ENCODE measurements around the gene CD3G.

DNA sequence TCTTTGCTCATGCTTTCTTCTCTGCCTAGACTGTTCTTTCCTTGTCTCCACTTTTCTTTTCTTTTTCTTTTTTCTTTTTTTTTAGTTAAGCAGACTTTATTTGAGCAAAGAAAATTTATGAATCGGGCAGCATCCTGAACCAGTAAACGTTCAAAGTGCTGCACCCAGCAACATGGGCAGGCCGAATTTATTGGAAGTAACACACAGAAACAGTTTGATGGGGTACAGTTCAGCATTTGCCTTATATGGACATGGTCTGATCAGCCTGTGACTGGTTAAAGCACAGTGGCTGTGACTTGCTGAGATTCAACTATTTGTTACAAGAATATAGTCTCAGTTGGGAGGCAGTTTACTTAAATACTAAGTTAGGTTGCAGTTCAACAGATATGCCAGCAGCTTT lies 23.6 kb upstream of the CD3G start:
- TF ChIP-seq POLR2A (IDR thresholded peaks at IDR 0.05) (no peak), CTCF (IDR thresholded peaks at IDR 0.05) (no peak), POLR2AphosphoS5 (IDR thresholded peaks at IDR 0.05; ENCODE audit: insufficient read depth in 1 of 2, low read depth in 1 of 2) (no peak)

Data from vagina (tissue), 2 donors.